Cardiac muscle cell (in vitro differentiated cells and primary cell): ENCODE results near the gene PYGB. TPM values are rescaled to one million over a fixed set of nuclear protein-coding genes. Genes with fewer than 3 reads are reported as not detected.

ENCODE experiments used
- DNase-seq, 2 donors: peaks; one replicate each; pipeline versions ENCODE4 v3.0.0 to v3.0.0-alpha.2; 2010 to 2017; ENCODE audit warnings: low read depth in 1 of 2, low spot score in 1 of 2
- H3K27ac ChIP-seq: fragments of 200-600 bp; sonication (generic); 2 replicates; pipeline ENCODE4 v1.5.1; 2016
- H3K27me3 ChIP-seq: fragments of 200-600 bp; sonication (generic); 2 replicates; pipeline ENCODE4 v1.6.0; 2016; ENCODE audit warnings: control low read depth
- H3K36me3 ChIP-seq: fragments of 200-600 bp; sonication (generic); 2 replicates; pipeline ENCODE4 v1.5.1; 2016; ENCODE audit warnings: control low read depth
- H3K4me1 ChIP-seq: fragments of 200-600 bp; sonication (generic); 2 replicates; pipeline ENCODE4 v1.8.1; 2017; ENCODE audit warnings: low read depth, mild to moderate bottlenecking, mixed run types
- H3K4me3 ChIP-seq: fragments of 200-600 bp; sonication (generic); 2 replicates; pipeline ENCODE4 v1.5.1; 2016; ENCODE audit warnings: mild to moderate bottlenecking
- H3K9me3 ChIP-seq: fragments of 200-600 bp; sonication (generic); 2 replicates; pipeline ENCODE4 v1.5.1; 2017; ENCODE audit warnings: low read depth, mild to moderate bottlenecking, control low read depth
- CTCF ChIP-seq: IDR thresholded peaks from 2 replicates; pipeline ENCODE4 v1.5.1; 2012; ENCODE audit warnings: low read depth, mild to moderate bottlenecking, low read length
- polyA plus RNA-seq: library from polyadenylated mRNA; unstranded; fragments of >200 nt; fragmentation: Nextera tagmentation; extraction: Ambion mirVana; gene quantifications from 2 replicates; pipeline ENCODE4 v1.2.1, GENCODE V29; 2016
- total RNA-seq: library from RNA; depleted of rRNA; stranded (reverse); fragments of >200 nt; gene quantifications from 2 replicates; pipeline ENCODE4 v1.2.3, GENCODE V29; 2016

The PYGB gene
- total and polyA plus RNA-seq, 2 experiments from 2014 or later = 192 to 243 TPM

GRCh38 chr20:25274481-25274880 is 26.6 kb downstream of the PYGB start:
- H3K4me1 ChIP-seq = no peaks in the 10 kb centered on the region
- peaks cover 58% of the 10 kb centered on the region for H3K36me3 ChIP-seq
- no peaks in the 10 kb centered on the region for H3K27me3 ChIP-seq
- TF ChIP-seq CTCF = no peak
- no peak overlapping the region for H3K4me3 ChIP-seq
- H3K9me3 ChIP-seq = no peaks in the 10 kb centered on the region
- no peak overlapping the region for H3K27ac ChIP-seq
- no peak for DNase-seq

- H3K4me1 ChIP-seq = no peaks in the 10 kb centered on the region
- H3K27me3 ChIP-seq = no peaks in the 10 kb centered on the region
- H3K36me3 ChIP-seq = peaks cover 60% of the 10 kb centered on the region
- H3K4me3 ChIP-seq = no peak overlapping the region
- no peaks in the 10 kb centered on the region for H3K9me3 ChIP-seq
- no peak for TF ChIP-seq CTCF
- no peak overlapping the region for H3K27ac ChIP-seq
- DNase-seq = no peak
Observed at GRCh38 chr20:25274891-25275812, 27.3 kb downstream of the PYGB start.

- no peaks in the 10 kb centered on the region for H3K4me1 ChIP-seq
- no peak overlapping the region for H3K27ac ChIP-seq
- H3K4me3 ChIP-seq = no peak overlapping the region
- peaks cover 59% of the 10 kb centered on the region for H3K36me3 ChIP-seq
- DNase-seq = no peak
- no peak for TF ChIP-seq CTCF
- H3K9me3 ChIP-seq = no peaks in the 10 kb centered on the region
- no peaks in the 10 kb centered on the region for H3K27me3 ChIP-seq
Observed at GRCh38 chr20:25275813-25276532, 28.1 kb downstream of the PYGB start.

- Histone ChIP-seq H3K27me3 (no peaks in the 10 kb centered on the region), H3K27ac (no peak overlapping the region), H3K9me3 (no peaks in the 10 kb centered on the region), H3K36me3 (peaks cover 59% of the 10 kb centered on the region), H3K4me3 (no peak overlapping the region), H3K4me1 (no peaks in the 10 kb centered on the region)
- no peak for DNase-seq
- TF ChIP-seq CTCF = no peak
Observed at GRCh38 chr20:25276533-25277050, 28.7 kb downstream of the PYGB start.

GRCh38 chr20:25277051-25277801 is 29.3 kb downstream of the PYGB start:
- Histone ChIP-seq H3K36me3 (peaks cover 59% of the 10 kb centered on the region), H3K27ac (no peak overlapping the region), H3K4me1 (no peaks in the 10 kb centered on the region), H3K27me3 (no peaks in the 10 kb centered on the region), H3K9me3 (no peaks in the 10 kb centered on the region), H3K4me3 (no peak overlapping the region)
- no peak for TF ChIP-seq CTCF
- DNase-seq = no peak
